NB4 (cell line): ENCODE data around the gene ANO8.
A peak's percentile ranks its signal among the peaks of the same experiment; 100 is the strongest.

Source experiments
- MAX ChIP-seq: IDR thresholded peaks from 2 replicates; pipeline ENCODE4 v1.6.1; 2011; ENCODE audit warnings: low read depth, low read length
- MYC ChIP-seq: IDR thresholded peaks from 2 replicates; pipeline ENCODE4 v1.6.1; 2011; ENCODE audit warnings: low read depth, low read length
- POLR2A ChIP-seq: IDR thresholded peaks from 2 replicates; pipeline ENCODE4 v1.6.1; 2011; ENCODE audit warnings: mild to moderate bottlenecking; ENCODE audit not compliant: insufficient read length; ENCODE audit errors: extremely low read depth
- TF ChIP-seq, protein P1 (sequence below): IDR thresholded peaks from one replicate; pipeline ENCODE4 v1.5.1; 2012; ENCODE audit warnings: low read depth, low read length

- TF ChIP-seq POLR2A (peak; percentile 48), MAX (peak; percentile 81), MYC (peak; percentile 63; the same call in 1 of the 2 replicates)
- TF ChIP-seq, protein P1, sequence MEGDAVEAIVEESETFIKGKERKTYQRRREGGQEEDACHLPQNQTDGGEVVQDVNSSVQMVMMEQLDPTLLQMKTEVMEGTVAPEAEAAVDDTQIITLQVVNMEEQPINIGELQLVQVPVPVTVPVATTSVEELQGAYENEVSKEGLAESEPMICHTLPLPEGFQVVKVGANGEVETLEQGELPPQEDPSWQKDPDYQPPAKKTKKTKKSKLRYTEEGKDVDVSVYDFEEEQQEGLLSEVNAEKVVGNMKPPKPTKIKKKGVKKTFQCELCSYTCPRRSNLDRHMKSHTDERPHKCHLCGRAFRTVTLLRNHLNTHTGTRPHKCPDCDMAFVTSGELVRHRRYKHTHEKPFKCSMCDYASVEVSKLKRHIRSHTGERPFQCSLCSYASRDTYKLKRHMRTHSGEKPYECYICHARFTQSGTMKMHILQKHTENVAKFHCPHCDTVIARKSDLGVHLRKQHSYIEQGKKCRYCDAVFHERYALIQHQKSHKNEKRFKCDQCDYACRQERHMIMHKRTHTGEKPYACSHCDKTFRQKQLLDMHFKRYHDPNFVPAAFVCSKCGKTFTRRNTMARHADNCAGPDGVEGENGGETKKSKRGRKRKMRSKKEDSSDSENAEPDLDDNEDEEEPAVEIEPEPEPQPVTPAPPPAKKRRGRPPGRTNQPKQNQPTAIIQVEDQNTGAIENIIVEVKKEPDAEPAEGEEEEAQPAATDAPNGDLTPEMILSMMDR: peak; percentile 69
Measured at GRCh38 chr19:17282488-17283125, 52.0 kb downstream of the ANO8 start.
